HG02938 (cell line): ENCODE measurements around the gene OR51T1.
"Not testable (repeated sequence)": the region's sequence is repeated elsewhere in the genome, so short reads cannot be mapped to it uniquely, and the experiment has no call there.

Experiments
- ATAC-seq: cut with Tn5 transposase; IDR thresholded peaks from one replicate; pipeline ENCODE4 v1.9.1; 2021; ENCODE audit warnings: mild to moderate bottlenecking, moderate library complexity; ENCODE audit not compliant: unreplicated experiment

The OR51T1 gene, protein sequence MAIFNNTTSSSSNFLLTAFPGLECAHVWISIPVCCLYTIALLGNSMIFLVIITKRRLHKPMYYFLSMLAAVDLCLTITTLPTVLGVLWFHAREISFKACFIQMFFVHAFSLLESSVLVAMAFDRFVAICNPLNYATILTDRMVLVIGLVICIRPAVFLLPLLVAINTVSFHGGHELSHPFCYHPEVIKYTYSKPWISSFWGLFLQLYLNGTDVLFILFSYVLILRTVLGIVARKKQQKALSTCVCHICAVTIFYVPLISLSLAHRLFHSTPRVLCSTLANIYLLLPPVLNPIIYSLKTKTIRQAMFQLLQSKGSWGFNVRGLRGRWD

DNA sequence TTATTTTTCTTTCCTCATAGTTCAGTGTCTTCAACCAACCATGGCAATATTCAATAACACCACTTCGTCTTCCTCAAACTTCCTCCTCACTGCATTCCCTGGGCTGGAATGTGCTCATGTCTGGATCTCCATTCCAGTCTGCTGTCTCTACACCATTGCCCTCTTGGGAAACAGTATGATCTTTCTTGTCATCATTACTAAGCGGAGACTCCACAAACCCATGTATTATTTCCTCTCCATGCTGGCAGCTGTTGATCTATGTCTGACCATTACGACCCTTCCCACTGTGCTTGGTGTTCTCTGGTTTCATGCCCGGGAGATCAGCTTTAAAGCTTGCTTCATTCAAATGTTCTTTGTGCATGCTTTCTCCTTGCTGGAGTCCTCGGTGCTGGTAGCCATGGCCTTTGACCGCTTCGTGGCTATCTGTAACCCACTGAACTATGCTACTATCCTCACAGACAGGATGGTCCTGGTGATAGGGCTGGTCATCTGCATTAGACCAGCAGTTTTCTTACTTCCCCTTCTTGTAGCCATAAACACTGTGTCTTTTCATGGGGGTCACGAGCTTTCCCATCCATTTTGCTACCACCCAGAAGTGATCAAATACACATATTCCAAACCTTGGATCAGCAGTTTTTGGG, at the start of gene OR51T1:
Gene OR51T1 (plus strand): TSS at position 41 of the 641 bp plus-strand sequence. CDS start 0 bp downstream, at position 41.
- no peak for ATAC-seq

DNA sequence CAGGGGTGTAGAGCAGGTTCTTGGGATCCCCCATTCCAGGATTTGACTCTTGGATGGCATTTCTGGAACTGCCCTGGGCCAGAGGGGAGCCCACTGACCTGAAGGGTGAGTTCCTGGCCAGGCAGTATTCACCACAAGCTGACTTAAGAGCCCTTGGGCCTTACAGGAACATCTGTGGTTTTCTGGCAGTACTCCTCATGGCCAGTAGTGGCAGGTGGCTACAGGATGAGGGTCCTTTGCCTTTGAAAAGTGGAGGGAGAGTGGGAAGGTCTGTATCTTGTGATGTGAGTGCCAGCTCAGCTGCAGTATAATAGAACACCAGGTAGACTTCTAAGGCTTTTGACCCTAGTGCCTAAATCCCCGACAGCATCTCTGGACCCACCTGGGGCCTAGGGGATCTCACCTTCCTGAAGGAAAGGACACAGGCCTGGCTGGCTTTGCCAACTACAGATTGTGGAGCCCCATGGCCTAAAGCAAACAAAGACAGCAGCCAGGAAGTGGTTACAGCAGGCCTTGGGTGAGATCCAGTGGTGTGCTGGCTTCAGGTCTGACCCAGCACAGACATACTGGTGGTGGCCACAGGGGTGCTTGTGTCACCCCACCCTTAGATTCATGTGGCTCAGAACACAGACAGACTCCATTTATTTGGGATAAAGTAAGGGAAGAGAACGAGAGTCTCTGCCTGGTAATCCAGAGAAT, 41.7 kb upstream of the OR51T1 start:
- ATAC-seq = no peak

DNA sequence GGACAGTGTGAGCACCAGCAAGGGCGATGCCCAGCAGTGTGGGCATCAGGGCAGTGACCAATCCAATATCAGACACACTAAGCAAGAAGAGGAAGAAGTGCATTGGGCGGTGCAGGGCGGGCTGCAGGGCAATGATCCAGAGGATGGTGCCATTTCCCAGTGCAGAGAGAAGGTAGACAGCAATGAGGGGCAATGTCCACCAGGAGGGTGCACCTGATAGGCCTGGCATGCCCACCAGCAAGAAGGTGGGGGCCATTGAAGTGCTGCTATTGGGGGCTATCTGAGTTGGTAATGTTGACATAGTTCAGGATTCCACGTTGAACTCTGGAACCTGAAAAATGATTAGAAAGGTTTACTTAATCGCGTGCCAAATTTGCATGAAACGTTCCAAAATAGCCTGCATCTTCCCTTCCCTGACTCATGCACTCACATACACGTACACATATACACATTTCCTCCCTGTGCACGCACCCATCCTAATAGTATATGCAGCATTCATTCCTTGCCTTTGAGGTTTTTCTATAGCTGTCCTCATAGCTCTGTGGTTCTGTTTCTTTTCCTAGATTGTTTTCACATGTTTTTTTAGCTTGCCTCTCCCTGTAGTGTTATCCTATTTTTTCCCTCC, 32.7 kb upstream of the OR51T1 start, which contains the start of gene OR51S1:
Gene OR51S1 (minus strand): TSS at position 301 of the 625 bp plus-strand sequence. CDS start 0 bp downstream, at position 301.
- ATAC-seq = no peak

DNA sequence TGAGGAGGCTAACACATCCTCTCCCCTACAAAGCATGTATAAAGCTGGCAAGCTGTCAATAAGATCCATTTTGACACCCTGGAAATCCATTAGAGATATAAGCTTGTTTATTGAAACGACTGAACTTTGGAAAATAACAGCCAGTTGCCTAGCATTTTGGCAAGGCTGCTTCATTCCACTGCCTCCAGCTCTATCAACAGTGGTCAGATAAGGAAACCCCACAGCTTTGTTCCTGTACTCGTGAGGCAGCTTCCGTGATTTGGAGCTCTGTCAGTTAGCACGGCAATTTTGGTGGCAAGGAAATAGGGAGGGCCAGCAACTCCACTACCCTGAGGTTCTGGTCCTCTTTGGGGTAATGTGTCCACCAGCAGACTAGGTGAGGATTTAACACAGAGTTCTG, 30.7 kb upstream of the OR51T1 start:
- ATAC-seq = no peak

DNA sequence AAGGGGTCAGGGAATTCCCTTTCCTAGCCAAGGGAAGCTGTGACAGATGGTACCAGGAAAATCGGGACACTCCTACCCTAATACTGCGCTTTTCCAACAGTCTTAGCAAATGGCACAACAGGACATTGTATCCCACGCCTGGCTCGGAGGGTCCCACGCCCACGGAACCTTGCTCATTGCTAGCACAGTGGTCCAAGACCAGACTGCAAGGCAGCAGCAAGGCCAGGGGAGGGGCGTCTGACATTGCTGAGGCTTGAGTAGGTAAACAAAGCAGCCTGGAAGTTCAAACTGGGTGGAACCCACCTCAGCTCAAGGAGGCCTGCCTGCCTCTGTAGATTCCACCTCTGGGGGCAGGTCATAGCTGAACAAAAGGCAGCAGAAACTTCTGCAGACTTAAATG, 27.4 kb upstream of the OR51T1 start:
- ATAC-seq = not testable (repeated sequence)

DNA sequence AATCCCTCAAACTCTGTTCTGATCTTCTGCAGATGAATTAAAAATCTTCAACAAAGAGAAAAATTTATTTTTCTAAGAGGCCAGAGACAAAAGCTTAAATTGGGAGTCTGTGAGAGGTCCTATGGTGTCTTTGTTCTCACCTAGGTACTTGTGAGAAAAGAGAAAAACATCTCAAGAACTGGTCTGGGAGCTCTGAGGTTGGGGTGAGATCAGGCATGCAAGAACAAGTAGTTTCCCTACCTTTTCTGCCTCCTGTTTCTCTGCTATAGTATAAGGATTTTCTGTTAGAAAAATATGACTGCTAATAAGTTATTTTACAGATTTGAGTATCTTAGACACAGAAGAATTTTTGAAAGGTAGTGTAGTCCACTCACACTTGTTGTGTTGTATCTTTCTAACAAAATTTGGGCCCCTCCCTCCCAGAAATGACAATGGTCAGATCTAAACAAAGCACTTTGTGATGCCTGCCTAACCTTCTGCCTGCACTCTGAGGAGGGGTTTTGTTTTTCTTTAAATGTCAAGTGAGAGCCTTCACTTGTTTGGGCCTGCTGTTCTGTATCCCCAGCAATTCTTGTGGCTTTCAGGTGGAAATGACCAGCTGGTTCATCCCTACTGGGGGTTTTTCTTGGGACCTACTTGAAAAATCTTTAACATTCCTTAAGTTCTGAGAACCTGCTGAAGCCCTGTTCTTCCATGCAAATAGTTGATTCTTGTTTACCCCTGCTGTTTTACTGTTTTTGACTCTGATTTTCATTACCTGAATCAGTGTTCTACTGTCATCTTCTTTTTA, 19.1 kb upstream of the OR51T1 start:
- ATAC-seq = no peak

DNA sequence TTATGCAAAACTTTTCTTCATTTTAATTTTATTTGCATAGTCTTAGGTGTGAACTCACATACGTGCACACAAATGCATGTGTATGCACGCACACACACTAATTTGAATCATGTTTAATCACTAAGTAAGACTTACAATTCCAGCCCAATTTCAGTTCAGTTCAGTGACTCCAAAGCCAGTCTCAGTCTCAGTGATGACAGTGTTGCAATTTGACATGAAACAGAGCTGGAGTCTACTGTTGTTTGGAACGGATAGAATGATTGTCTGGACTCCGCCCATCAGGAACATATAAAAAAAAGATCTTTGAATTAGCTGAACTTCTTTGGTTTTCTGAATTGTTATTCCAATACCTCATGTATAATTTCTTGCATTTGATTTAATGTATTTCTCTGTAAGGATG, 17.8 kb upstream of the OR51T1 start:
- ATAC-seq = no peak

DNA sequence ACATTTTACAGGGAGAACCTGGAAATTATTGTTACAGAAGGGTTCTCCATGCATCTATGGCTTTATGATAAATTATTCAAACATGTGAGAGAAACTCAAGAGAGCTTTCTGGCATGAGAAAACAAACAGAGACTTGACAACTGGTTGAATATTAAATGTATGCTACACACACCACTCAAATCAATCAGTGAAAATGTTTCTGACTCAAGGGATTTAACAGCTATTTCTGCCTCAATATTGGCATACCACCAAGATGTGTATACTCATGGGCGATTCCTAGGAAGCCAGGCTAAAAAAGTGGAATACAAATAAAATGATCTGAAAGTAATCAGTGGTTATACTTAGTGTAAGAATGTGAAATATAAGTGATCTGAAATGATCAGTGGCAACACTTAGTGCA, 15.8 kb upstream of the OR51T1 start:
- ATAC-seq = no peak

DNA sequence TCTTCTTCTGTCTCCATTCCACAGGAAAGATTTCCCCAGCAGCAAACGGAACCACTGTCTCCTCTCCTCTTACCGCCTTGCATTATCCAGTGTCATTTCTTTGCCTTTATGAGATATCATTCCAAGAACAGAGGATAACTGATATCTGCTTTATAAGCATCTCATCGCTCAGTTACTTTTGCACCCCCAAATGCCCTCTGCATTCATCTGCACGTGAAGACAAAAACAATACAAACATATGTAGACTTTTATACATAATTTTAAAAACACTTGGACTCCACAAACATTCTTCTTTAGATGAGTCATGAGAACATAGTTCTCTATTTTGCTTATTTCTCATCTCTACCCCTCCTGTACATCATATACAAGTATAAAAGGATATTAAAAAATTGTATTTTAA, 512 bp upstream of the OR51T1 start:
- ATAC-seq = no peak

DNA sequence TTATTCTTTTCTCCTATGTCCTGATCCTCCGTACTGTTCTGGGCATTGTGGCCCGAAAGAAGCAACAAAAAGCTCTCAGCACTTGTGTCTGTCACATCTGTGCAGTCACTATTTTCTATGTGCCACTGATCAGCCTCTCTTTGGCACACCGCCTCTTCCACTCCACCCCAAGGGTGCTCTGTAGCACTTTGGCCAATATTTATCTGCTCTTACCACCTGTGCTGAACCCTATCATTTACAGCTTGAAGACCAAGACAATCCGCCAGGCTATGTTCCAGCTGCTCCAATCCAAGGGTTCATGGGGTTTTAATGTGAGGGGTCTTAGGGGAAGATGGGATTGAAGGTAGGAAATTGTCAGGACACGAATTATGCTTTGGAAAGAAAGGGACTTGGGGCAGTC, 843 bp downstream of the OR51T1 start:
- ATAC-seq = no peak

DNA sequence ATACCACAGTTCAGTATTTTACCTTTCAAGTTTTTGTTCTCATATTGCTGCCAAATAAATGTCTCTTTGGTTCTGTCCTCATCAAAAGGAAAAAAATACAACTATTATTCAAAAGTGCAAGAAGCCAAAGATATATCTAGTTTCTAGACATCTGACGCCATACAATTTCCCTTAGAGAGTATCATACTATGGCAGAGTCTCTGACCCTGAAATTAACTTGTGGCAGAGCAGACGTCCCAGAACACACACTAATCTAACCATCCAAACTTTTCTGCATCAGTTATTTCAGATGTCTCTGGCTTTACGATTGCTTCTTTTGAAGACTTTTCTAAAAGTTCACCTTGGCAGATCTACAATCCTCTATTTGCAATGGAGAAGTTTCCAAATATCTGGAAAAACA, 2.7 kb downstream of the OR51T1 start:
- ATAC-seq = no peak

DNA sequence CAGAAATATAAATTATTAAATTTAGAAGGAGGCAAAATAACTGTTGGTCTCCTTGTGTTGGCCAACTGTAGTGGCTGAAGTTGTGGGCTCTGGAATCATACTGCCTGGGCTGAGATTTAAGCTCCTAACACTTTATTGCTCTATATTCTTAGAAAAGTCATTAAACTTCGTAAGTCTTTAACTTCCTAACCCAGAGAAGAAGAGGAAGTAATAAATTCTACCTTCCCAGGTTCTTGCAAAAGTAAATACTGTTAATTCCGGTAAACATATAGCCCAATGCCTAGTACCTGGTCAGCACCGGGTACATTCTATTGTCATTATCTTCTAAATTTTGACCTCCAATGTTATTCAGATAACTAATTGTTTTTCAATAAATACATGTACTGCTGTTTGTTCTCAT, 4.5 kb downstream of the OR51T1 start:
- ATAC-seq = no peak

DNA sequence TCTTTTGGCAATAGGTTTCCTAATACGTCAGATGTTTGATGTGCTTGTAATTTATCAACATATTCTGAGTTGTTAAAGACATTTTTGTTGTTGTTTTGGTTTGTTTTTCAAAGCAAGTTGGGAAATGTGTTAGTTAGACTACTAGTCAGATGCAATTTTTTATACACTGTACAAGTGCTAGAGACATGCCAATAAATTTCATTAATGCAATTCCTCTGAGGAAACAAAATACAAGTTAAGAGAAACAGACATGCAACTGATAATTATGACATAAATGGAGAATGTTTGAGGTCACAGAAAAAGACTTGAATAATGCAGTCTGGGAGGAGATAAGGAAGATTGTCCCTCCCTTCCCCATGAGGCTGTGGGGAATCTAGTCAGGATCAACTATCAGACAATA, 5.9 kb downstream of the OR51T1 start:
- no peak for ATAC-seq

DNA sequence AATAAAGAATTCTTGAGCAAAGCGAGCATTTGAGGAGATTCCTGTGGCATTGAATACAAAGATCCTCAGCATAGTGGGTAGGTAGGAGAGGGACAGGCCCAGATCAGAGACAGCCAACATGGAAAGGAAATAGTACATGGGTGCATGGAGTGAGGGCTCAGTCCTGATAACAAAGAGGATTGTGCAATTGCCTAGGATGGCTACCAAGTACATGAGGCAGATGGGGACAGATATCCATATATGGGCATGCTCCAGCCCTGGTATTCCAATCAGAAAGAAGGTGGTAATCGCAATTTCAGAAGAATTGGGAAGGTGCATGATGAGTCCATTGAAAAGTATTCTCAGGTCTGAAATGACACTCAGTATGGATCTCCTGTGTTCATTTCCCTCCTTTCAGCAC, 8.6 kb downstream of the OR51T1 start:
- no peak for ATAC-seq

DNA sequence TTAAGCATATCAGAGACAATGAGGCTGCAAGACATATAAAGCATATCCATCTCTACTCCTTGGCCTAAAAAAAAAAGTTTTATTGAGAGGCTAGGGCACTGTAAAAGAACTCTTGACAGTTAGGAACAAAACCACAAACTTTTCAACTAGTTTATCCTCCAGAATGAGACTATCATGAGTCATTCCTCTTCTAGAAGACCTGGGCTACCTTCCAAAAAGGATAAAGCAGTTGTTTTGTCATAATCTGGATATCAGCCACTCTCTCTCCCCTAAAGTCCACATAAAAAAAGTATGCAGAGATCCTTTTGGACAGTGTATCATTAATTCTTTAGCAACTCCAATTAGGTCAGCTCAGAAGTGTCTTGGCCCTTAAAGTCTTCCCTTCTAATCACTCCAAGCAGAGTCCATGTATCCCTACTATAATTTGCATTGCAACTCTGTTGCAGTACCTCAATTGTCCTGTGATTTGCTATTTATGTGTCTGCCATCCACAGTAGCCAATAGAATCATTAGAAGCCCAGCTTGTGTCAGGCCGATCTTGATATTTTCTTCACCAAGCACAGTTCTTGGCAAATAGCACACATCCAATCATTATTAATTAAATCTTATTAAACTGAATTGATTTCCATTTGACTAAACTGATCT, 10.4 kb downstream of the OR51T1 start:
- ATAC-seq = no peak

DNA sequence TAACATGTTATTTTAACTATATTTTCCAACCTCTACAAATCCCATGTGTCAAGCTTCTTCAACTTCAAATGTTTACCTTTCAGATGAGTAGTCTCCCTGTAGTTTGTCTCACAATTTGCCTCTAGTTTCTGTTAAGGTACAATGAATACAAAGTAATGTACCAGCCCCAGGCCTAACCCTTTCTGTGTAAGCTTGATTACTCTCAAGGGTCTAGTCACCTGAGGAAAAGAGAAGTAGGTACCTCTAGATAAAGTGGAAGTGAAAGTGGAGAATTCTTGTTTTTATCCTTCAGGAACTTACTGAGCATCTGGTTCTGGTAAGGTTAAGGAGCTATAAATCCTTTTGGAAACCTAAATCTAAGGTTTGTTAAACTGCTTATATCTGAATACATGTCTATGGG, 21.8 kb downstream of the OR51T1 start, which contains the start of gene OR51A7:
Gene OR51A7 (plus strand): TSS at position 300 of the 400 bp plus-strand sequence. CDS start 3,587 bp downstream, outside the sequence.
- no peak for ATAC-seq

DNA sequence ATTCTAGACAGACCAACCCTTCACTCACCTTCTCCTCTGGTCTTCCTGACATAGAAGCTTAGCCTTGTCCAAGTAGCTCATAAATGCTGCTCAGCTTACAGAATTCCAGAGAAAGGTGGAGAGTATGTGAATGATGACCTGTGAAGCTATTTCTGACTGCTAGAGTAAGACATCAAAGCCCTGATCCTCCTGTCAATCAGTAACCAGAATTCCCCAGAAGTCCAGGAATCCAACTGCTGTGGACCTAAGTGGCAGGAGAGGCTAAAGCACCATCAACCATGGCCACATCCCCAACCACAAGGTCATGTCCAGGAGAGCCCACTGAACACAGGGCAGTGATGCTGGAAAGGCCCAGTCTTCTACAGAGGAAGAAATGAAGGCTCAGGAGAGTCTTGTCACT, 34.9 kb downstream of the OR51T1 start:
- no peak for ATAC-seq

DNA sequence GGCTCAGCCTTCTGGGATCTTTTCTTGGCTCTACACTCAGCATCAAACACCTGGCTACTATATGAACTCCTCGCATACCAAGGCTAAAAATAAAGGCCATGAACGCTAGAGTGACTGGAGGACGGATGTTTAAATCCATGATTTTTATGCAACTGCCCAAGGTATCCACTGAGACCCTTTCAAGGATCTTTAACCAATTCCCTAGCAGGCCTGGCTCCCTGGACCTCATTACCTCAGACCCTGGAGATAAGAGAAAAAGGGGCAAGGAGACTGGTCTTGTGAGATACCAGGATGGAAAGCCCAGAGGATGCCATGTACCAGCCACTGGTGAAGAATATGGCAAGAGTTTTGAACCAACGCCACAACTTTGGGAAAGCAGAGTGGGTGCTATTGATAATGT, 37.5 kb downstream of the OR51T1 start, which contains the start of gene OR51G2:
Gene OR51G2 (minus strand): TSS at position 101 of the 400 bp plus-strand sequence. CDS start 3,687 bp downstream, outside the sequence.
- no peak for ATAC-seq

DNA sequence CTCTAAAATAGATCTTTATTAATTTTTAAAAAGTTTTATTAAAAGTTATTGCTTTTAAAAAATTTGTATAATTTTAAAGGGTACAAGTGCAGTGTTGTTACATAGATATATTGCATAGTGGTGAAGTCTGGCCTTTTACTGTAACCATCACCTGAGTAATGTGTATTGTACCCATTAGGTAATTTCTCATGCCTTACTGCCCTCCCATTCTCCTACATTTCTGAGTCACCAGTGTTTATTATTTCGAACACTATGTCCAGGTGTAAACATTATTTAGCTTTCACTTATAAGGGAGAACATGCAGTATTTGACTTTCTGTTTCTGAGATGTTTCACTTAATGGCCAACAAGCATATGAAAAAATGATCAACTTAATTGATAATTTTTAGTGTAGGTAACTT, 40.1 kb downstream of the OR51T1 start:
- ATAC-seq = no peak

DNA sequence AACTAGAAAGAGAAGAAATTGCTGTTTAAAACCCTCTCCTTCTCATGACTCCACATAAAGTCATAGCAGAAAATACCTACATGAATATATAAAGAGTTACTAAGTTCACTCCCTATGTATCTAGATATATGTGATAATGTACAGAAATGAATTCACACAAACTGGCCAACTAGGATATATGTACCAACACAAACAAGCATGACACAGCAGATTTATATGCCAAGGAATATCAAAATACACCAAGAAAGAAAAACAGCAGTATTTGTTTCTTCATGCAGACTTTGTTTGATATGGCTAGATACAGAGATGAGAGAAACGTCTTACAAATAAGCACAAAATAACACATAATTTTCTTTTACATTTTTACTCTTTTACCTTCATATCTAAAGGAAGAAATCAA, 40.6 kb downstream of the OR51T1 start:
- ATAC-seq = no peak
